ENCODE results near the gene BUB1B.

Gene BUB1B

GRCh38 chr15:40247406-40247971 lies 86.6 kb downstream of the BUB1B start:
- in situ Hi-C loops (cut with HindIII; ENCODE audit: low pct_ligation_motif_present, low pct_unique_long_range_greater_than_20kb, low sequenced_read_pairs): no loop called here
- no peak for DNase-seq

GRCh38 chr15:40248006-40248783 lies 87.3 kb downstream of the BUB1B start:
- no peak for DNase-seq
- in situ Hi-C loops (cut with HindIII; ENCODE audit: low pct_ligation_motif_present, low pct_unique_long_range_greater_than_20kb, low sequenced_read_pairs): no loop called here

- in situ Hi-C loops (cut with HindIII; ENCODE audit: low pct_ligation_motif_present, low pct_unique_long_range_greater_than_20kb, low sequenced_read_pairs): no loop called here
- no peak for DNase-seq
Measured at GRCh38 chr15:40249477-40250303, 88.8 kb downstream of the BUB1B start.

GRCh38 chr15:40250304-40250656 lies 89.4 kb downstream of the BUB1B start:
- in situ Hi-C loops (cut with HindIII; ENCODE audit: low pct_ligation_motif_present, low pct_unique_long_range_greater_than_20kb, low sequenced_read_pairs): no loop called here

GRCh38 chr15:40250771-40251483 lies 90.1 kb downstream of the BUB1B start:
- DNase-seq: no peak
- in situ Hi-C loops (cut with HindIII; ENCODE audit: low pct_ligation_motif_present, low pct_unique_long_range_greater_than_20kb, low sequenced_read_pairs): no loop called here

More at GRCh38 chr15:40250304-40250656, 89.4 kb downstream of the BUB1B start:
- DNase-seq: no peak

GRCh38 chr15:40251486-40252140 lies 90.7 kb downstream of the BUB1B start:
- in situ Hi-C loops (cut with HindIII; ENCODE audit: low pct_ligation_motif_present, low pct_unique_long_range_greater_than_20kb, low sequenced_read_pairs): no loop called here
- no peak for DNase-seq

- in situ Hi-C loops (cut with HindIII; ENCODE audit: low pct_ligation_motif_present, low pct_unique_long_range_greater_than_20kb, low sequenced_read_pairs): no loop called here
- no peak for DNase-seq
Measured at GRCh38 chr15:40252141-40252437, 91.2 kb downstream of the BUB1B start.

GRCh38 chr15:40252438-40253166 lies 91.7 kb downstream of the BUB1B start:
- DNase-seq: peak; percentile 9
- in situ Hi-C loops (cut with HindIII; ENCODE audit: low pct_ligation_motif_present, low pct_unique_long_range_greater_than_20kb, low sequenced_read_pairs): no loop called here

- DNase-seq: no peak
- in situ Hi-C loops (cut with HindIII; ENCODE audit: low pct_ligation_motif_present, low pct_unique_long_range_greater_than_20kb, low sequenced_read_pairs): no loop called here
Measured at GRCh38 chr15:40253167-40253790, 92.4 kb downstream of the BUB1B start.

GRCh38 chr15:40254452-40254851 lies 93.6 kb downstream of the BUB1B start:
- DNase-seq: no peak
- in situ Hi-C loops (cut with HindIII; ENCODE audit: low pct_ligation_motif_present, low pct_unique_long_range_greater_than_20kb, low sequenced_read_pairs): no loop called here

GRCh38 chr15:40255033-40255432 lies 94.2 kb downstream of the BUB1B start:
- in situ Hi-C loops (cut with HindIII; ENCODE audit: low pct_ligation_motif_present, low pct_unique_long_range_greater_than_20kb, low sequenced_read_pairs): no loop called here

GRCh38 chr15:40256638-40257235 lies 95.9 kb downstream of the BUB1B start:
- in situ Hi-C loops (cut with HindIII; ENCODE audit: low pct_ligation_motif_present, low pct_unique_long_range_greater_than_20kb, low sequenced_read_pairs): no loop called here
- DNase-seq: no peak

More at GRCh38 chr15:40255033-40255432, 94.2 kb downstream of the BUB1B start:
- DNase-seq: no peak

GRCh38 chr15:40257656-40258450 lies 97.0 kb downstream of the BUB1B start:
- DNase-seq: no peak
- in situ Hi-C loops (cut with HindIII; ENCODE audit: low pct_ligation_motif_present, low pct_unique_long_range_greater_than_20kb, low sequenced_read_pairs): no loop called here

GRCh38 chr15:40258544-40258943 lies 97.7 kb downstream of the BUB1B start:
- in situ Hi-C loops (cut with HindIII; ENCODE audit: low pct_ligation_motif_present, low pct_unique_long_range_greater_than_20kb, low sequenced_read_pairs): no loop called here
- no peak for DNase-seq

GRCh38 chr15:40259021-40259420 lies 98.2 kb downstream of the BUB1B start:
- in situ Hi-C loops (cut with HindIII; ENCODE audit: low pct_ligation_motif_present, low pct_unique_long_range_greater_than_20kb, low sequenced_read_pairs): no loop called here
- no peak for DNase-seq

- in situ Hi-C loops (cut with HindIII; ENCODE audit: low pct_ligation_motif_present, low pct_unique_long_range_greater_than_20kb, low sequenced_read_pairs): no loop called here
- DNase-seq: no peak
Measured at GRCh38 chr15:40263024-40263754, 102.3 kb downstream of the BUB1B start.
